GM18508 (cell line): ENCODE results near the gene PTGR3.

Source experiments
- ATAC-seq: cut with Tn5 transposase; IDR thresholded peaks from one replicate; pipeline ENCODE4 v1.9.1; 2021; ENCODE audit warnings: moderate number of reproducible peaks; ENCODE audit not compliant: insufficient read depth, unreplicated experiment

Gene PTGR3

DNA sequence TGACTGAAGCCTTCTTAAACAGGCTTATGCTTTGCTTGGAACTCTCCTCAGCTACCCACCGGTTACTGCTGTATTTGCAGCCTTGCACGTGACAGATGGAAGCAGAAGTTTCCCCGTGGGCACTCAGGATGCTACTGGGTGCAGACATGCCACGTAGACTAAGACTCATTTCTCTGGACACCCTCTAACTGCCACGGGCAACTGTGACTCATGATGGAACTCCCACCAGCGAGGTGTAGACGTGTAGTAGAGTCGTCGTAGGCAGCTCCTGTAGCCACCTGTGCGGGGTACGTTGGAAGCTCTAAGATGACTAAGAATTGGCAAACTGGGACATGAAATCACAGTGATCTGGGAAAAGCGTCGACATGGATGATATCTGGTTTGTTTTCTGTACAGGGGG lies 29.2 kb upstream of the PTGR3 start:
- no peak for ATAC-seq

DNA sequence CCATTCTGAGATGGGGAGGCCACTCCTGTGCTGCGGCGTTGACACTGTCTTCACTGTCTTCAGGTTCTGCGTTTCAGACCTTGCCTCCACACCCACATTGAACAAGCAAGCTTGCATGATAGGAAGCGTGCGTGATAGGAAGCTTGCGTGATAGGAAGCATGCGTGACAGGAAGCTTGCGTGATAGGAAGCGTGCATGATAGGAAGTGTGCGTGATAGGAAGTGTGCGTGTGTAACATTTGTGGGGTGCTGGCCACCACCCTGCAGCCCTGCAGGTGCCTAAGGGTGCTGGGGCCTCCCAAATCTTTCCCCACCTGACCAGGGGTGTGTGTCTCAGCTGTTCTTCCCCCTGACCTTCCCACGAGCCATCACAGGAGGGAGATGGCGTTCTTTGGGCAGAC lies 27.0 kb upstream of the PTGR3 start:
- no peak for ATAC-seq

DNA sequence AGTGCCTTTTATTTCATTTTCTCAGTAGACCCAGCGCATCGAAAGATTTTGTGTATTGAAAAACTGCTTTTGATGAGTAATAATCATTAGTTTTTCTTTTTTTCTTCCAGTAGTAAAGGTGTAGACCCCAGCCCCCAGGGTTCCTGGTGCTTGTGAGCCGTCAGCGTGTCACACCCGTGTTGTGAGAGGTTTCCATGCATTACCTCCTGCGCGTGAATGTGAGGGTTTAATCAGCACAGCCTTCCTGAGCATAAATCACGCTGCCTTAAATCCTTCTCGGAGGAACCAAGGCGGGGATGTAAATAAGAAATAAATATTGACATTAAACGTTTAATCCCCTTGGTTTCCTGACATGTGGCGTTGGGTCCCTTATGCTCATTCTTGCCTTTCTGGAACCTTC lies 26.0 kb upstream of the PTGR3 start:
- ATAC-seq, result no peak

DNA sequence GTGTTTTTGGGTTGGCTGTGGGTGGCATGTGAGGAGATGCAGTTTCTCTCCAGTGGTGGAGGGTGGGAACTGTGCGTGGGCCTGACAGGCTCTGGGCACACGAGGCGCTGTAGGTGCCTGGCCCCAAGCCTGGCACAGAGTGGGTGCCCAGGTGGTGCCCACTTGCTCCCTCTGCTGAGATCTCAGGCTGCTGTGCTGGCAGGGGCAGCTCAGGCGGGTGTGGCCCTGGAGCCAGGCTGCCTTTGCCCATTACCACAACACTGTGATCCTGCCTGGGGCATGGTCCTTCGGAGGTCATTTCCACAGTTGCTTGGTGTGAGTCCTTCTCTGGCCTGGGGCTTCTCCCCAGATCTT lies 22.1 kb upstream of the PTGR3 start:
- ATAC-seq, result no peak

DNA sequence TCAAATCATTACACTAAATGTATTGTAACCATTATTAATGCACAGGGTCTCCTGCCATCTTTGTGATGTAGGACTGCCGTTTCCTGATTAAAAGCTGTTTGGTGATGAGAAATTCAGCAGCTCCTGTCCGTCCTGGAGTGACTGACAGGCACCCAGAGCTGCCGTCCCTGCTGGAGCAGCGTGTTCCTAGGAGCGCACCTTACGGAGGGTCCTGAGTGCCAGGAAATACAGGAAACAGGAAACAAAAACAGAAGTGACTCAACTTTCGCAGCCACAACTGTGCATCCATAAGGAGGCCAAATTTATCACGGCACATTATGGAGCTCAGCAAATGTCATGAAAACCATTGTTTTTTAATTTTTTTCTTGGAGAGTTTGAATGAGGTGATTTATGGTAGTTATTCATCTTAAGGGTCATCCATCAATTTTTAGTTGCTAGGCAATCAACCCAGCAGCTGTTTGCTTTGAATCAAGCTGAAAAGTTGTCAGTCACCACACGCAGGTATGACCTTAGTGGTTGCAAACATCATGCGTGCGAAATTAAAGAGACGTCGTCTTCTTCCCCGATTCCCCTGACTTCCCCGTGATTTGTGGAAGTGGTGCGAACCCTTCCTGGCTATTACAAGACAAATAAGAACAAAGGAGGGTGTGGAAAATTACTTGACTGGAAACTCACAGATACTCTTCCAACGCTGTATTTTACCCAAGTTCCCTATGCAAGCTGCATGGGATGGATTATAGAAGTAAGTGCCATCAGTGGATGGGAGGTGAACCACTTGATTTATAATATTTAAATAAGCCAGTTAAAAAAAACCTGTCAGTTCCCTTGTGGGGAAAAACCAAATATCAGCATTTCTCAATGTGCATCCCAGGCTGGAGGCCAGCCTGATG lies 21.5 kb upstream of the PTGR3 start:
- no peak for ATAC-seq

DNA sequence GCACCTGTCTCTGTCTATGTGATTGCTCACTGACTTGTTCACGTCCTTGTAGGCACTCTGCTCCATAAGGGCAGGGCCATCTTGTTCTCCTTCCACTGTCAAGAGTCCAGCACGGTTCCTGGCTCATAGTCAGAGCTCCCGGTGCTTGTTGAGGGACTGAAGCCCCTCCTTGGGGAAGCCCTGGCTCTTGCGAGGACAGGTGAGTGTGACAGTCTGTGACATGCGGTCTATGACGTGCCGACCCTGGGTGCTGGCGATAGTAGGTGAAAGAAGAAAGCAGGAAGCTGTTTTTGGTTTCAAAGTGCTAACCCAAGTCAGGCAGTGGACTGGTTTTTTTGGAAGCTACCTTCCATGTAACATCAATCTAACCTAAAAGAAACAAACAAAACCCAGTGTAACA lies 20.5 kb upstream of the PTGR3 start:
- ATAC-seq, result no peak

DNA sequence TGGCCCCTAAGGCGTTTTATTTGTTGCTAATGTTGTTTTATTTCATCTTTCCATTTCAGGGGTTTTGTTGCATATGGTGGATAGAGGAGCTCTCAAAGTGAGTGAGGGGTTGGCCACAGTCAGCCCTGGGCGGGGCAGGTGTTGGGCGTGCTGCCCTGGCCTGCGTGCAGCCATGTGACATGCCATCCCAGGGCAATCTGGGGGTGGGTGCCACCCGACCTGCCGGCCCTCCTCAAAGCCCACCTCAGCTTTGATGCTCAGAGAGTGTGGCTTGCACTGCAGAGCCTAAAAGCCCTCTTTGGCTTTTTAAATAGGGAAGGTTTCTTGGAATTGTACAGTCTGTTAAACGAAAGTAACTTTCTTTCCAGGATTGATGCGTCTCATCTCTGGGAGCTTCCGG lies 20.0 kb upstream of the PTGR3 start:
- no peak for ATAC-seq

DNA sequence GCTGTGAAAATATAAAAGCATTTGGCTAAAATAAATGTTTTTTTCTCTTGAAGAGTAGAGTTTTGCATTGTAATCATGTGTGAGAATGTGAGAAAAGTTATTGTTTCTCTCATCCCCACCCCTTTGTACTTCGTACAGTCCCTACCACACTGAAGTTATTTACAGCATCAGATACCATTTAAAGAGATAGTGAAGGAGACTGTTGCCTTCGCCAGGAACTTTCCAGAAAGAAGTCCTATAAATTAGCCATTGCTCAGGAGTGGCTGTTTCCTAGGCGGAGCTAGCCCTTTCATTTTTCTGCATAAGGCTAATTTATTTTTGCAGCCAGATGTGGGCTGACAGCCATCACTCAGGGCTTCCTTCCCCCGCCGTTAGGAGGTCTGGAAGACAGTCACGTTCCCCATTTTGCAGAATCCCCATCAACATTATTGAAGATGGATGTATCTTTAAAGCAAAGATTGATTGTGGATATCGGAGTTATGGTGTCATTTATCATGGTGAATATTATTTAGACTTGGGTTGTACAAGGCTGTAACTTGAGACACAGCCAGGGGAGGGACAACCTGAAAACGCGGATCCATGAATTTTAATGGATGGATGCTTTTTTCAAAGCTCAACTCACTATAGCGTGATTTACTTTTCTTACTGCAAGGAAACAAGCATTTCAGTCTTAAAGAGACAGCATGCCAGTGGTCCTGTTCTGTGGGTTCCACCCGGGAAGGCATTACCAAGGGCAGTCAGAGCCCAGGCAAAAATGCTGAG lies 18.8 kb upstream of the PTGR3 start:
- no peak for ATAC-seq

DNA sequence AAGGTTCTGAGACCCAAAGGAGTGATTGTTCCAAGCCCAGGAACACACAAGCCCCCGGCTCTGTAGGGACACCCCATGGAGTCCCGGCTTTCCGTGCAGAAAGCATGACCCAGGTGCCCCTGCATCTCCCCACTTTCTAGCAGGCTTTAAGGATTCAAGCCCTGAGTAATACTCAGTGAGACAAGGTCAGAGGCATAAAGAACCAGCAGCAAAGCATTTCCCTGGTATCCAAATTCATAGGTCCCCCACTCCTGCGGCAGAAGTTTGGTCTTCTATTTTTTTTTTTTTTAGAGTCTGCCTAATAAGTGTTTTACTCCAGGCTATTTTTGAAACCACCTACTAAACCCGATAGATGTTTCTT lies 18.0 kb upstream of the PTGR3 start:
- no peak for ATAC-seq

DNA sequence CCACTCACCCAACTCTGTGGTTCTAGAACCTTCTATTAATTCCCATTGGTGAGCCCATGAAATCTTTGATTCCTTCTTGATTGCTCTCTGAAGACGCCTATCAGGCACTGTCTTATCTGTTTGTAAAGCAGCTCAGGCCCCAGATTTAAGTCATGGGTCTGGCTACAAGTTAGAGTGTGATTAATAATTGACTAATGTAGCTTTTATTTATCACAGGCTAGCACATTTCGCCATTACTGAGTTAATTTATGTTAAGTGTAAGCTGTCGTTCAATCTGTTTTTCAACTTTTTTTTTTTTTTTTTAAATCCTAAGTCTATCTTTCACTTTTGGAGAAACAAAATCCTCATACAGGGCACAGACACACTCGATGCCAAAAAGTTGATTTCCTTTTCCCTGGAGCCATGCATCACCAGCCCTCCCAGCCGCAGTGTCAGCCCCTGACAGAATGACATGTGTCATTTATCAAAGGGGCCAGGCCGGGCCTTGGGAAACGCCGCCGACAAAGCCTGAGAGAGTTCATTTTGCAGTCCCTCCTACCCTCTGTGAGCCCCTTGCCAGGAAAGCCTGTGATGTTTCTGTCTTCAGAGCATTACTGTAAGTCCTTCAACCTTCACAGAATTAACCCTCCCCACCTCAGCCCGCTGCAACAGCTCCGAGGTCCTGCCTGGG lies 17.5 kb upstream of the PTGR3 start:
- no peak for ATAC-seq

DNA sequence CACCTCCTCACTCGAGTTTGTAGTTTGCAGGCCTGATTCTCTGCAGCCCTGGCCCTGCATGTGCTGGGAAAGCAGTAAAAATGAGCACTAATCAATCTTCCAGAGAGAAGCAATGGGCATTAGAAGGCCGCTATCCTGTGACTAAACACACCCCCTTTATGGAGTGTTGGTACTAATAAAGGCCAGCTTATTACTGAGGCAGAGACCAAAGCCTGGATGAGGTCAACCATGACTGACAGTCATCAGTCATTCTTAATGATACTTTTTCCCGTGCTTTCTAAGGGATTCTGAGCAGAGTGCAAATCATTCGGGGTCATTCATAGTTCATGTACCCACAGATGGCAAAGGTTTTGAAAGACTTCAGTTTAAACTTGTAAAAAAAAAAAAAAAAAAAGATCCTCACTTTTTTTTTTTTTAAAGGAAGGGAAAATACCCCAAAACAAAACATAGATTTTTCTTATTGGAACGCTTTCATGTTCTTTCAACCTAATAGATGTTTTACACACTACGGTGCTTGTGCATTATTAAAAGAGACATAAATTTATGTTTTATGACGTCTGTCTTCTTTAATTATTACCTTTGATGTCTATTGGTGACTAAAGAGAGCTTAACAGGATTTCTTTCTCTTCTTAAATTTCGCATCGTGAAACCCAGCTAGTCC lies 14.9 kb upstream of the PTGR3 start:
- no peak for ATAC-seq

DNA sequence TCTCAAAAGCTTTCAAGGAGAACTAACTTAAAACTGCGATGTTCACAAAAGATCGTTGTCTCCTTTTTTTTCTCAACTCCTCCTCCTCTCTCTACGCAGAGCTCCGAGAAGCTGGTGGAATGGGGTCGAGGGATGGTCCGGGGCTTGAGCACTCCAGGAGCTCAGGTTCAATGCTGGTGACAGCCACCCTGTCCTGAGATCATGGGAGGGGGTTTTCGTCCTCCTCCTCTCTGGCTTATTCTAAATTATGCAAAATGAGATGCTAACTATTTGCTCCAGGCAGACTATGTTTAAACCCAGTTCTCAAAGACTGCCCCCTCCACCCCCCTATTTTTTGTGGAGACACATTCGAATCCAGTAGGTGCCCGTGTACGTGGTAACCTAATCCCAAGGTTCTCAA lies 13.5 kb upstream of the PTGR3 start:
- ATAC-seq, result no peak

DNA sequence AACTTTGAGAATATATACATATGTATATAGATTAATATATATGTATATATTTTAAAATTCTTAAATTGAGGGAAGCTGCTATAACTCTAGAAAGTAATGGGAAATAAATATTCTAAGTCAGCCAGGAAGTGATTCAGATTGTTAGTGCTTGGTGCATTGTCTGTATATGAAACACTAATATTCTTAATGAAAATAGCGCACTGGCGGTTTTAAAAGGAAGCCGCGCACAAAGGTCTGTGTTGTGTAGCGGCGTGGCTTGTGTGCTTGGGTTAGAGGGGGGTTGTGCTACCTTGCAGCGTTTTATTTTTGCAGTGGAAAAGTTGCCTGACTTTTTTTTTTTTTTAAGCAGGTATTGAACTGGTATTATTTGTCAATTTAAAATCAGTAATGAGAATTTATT lies 13.0 kb upstream of the PTGR3 start:
- no peak for ATAC-seq

DNA sequence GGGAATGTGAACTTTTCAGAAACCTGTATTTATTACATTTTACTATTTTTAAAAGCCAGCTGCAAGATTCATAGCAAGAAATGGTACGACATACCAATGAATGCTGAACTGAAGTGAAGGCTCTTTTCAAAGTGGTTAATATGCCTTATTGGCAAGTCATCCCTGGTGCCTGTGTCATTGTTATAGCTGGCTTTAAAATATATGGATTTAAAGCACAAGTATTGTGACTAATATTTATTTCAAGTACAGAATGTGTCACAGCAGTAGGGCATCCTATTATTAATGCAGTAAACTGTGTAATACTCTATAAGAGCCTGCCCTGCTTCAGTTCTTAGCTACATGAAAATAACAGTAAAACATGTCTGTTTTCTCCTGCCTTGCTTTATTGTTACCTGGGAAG lies 12.5 kb upstream of the PTGR3 start:
- no peak for ATAC-seq

DNA sequence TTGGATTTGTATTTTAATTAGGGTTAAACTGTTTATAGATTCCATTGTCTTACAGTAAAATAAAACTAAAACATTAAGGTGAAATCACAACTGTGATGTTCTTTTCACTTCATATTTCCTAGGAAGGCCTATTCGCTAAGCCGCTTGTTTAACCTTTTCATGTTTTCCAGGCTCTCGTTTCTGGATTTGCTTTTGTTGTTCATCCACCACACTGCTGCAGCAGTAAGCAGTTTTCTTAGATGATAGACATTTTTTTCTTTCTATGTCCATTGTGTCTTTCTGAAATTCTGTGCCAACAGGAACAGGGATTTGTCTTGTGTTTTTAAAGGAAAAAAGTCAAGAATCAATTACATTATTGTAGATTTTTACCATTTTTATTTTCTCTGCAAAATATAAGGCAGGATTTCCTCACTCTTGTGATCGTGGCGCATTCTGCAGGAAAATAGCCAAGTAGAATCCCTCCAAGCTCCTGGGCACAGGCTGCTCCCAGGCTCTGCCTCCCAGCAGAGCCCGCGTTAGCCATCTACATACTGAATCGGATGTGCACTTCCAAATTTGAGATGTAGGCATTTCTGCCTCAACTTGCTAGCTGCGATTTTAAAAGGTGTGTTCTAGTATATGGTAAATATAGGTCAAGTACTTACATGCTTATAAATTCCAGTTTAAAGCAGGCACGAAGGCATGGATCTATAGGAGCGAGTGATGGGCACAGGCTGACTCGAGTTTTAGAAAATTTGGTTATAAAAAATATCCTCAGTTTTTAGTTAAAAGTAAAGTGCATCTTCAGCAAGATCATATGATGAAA lies 11.8 kb upstream of the PTGR3 start:
- no peak for ATAC-seq

DNA sequence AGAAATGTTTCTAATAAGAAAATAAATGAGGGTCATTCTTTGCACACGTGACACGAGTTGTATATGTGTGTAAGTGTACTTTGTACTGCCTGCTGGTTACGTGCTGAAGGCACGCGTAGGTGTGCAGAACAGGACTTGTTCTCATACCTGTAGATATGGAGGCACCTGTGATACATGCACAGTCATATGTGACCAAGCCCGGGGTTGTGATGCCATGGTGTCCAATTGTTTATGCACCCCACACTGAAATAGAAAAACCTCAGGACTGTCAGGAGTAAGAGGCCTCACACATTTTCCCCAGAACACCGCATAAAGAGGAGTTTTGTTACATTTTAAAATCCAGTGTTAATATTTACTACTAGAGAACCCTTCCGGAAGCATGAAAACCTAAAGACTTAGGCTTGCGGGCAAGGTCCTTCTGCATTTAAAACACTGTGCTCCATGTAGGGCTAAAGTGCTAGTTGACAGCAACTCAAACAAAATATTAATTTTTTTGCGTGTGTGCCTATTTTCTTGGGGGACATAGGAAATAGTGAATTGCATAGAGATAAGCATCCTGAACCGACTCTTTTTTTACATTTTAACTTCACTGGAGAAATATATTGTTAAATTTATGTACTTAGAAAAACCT lies 10.9 kb upstream of the PTGR3 start:
- ATAC-seq, result no peak

DNA sequence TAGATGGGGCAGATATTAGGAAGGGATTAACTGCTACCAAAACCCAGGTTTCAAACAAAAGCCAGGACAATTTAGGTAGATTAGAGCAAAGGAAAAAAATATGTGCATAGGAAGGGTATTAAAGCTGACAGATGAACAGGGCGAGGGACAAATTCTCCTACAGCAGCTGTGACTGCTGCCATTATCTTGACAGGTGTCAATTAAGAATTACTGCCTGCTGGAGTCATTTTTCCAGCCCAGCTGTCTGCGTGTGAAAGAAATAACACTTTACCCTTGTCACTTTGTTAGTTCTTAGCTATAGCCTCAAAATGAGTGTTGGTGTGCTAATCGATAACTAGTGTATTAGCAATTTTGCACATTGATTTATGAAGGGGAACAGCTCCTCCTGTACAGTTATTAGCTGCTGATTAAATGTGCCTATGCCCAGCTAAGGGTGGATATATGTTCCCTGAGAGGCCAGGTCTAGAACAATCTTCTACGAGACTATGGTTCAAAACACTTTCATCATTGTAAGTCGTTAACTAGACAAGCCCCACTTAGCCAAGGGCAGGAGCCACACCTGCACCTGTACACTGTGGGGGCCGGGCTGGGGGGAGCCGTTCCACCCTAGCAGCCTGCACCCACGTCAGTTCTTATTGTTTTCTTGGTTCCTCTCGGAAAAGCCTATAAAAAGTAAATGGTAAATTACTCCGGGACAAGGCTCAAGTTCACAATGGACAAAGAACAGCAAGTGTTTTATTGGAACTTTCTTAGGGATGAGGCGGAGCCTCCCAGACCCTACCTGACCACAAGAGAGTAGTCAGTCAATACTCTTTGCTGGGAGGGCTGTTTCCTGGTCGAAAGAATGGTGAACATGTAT lies 9.4 kb upstream of the PTGR3 start:
- ATAC-seq, result no peak

DNA sequence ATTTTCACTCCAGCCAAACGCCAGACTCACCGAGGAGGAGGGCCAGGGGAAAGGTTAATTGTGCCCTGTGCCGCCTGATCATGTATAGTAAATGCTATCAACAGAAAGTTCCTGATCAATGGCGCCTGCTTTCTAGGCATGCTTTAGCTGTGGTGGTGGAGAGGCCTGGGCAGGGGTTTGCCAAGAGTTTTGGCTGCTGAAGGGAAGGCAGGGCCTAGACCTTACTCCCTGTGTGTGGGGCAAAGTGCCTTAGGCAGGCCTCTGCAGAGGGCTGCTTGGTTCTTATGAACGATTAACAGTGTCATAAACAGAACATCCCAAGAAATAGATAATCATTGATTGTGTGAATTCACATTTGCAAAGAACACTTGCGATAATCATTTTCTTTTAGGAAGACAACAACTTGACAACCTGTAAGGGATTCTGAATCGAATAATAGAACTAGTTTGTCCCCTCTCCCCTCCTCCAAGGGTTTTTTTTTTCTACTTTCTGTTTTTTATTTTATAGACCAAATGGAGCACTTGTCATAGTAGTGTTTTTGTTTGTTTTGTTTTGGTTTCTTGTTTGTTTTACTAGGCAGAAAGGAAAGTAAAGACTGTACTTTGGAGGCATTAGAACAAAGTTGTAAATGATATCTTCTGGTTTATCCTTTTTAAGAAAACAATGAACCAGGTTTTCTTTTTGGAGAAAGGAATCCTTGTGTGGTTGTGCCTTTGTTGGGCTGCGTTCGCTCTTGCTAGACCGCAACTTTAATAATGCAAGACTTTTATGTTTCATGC lies 8.2 kb upstream of the PTGR3 start:
- ATAC-seq, result no peak
